Glomerular visceral epithelial cell (primary cell): ENCODE results near the gene GHDC.
"Not testable (repeated sequence)": the region's sequence is repeated elsewhere in the genome, so short reads cannot be mapped to it uniquely, and the experiment has no call there.

Source experiments
- DNase-seq: peaks from one replicate; pipeline ENCODE4 v3.0.0-alpha.2; 2016; ENCODE audit errors: extremely low spot score

Gene GHDC

GRCh38 chr17:42155614-42156045, 38.7 kb downstream of the GHDC start:
- no peak for DNase-seq

- DNase-seq: no peak
Measured at GRCh38 chr17:42153919-42154742, 40.2 kb downstream of the GHDC start.

GRCh38 chr17:42146911-42147607, 47.2 kb downstream of the GHDC start:
- no peak for DNase-seq

- DNase-seq: not testable (repeated sequence)
Measured at GRCh38 chr17:42143138-42143537, 51.2 kb downstream of the GHDC start.

- no peak for DNase-seq
Measured at GRCh38 chr17:42142371-42142896, 51.9 kb downstream of the GHDC start.

GRCh38 chr17:42141382-42141781, 52.9 kb downstream of the GHDC start:
- DNase-seq: no peak

GRCh38 chr17:42140690-42141089, 53.6 kb downstream of the GHDC start:
- not testable (repeated sequence) for DNase-seq
